GM19328 (cell line): Measurements from ENCODE around the gene PLSCR3.

Experiments
- ATAC-seq: cut with Tn5 transposase; IDR thresholded peaks from one replicate; pipeline ENCODE4 v1.9.1; 2021; ENCODE audit warnings: mild to moderate bottlenecking, moderate library complexity; ENCODE audit not compliant: unreplicated experiment

The PLSCR3 gene

GRCh38 chr17:7351665-7352502 is 42.4 kb downstream of the PLSCR3 start, which contains the start of gene KCTD11:
Gene KCTD11, plus strand, starts transcription at chr17:7352162.
- ATAC-seq = no peak

GRCh38 chr17:7348478-7349242 is 45.7 kb downstream of the PLSCR3 start:
- no peak for ATAC-seq

- no peak for ATAC-seq
Measured at GRCh38 chr17:7347630-7348477, 46.5 kb downstream of the PLSCR3 start.

GRCh38 chr17:7346761-7347614 is 47.3 kb downstream of the PLSCR3 start:
- no peak for ATAC-seq

GRCh38 chr17:7343250-7343649 is 51.1 kb downstream of the PLSCR3 start:
- ATAC-seq = no peak

GRCh38 chr17:7341842-7342241 is 52.5 kb downstream of the PLSCR3 start:
- ATAC-seq = no peak

GRCh38 chr17:7340179-7340578 is 54.1 kb downstream of the PLSCR3 start:
- ATAC-seq = no peak
